Spleen (tissue), 11 donors: ENCODE data around the gene CAMK1D. TPM values are rescaled to one million over a fixed set of nuclear protein-coding genes. Genes with fewer than 3 reads are reported as not detected.

Experiments used
- DNase-seq: peaks from one replicate; pipeline ENCODE4 v3.0.0-alpha.2; 2020
- H3K27ac ChIP-seq, 8 donors: fragments of 200-600 bp; sonication (generic) in 7 of 8; 1 replicate in 4 of 8; 2 replicates in 4 of 8; pipeline versions ENCODE4 v1.5.0 to v1.8.0; 2016 to 2021; ENCODE audit warnings: inconsistent platforms in 4 of 8, mild to moderate bottlenecking in 4 of 8, moderate library complexity in 1 of 8
- H3K27me3 ChIP-seq, 7 donors: fragments of 200-600 bp; sonication (generic) in 6 of 7; replicated peaks in 1 of 7; 1 replicate in 4 of 7; 2 replicates in 3 of 7; pipeline versions ENCODE4 v1.5.0 to v1.8.0; 2016 to 2021; ENCODE audit warnings: inconsistent platforms in 3 of 7, mild to moderate bottlenecking in 1 of 7
- H3K36me3 ChIP-seq, 6 donors: fragments of 200-600 bp; sonication (generic) in 5 of 6; 1 replicate in 4 of 6; 2 replicates in 2 of 6; pipeline versions ENCODE4 v1.5.0 to v1.8.0; 2016 to 2021; ENCODE audit warnings: inconsistent platforms in 2 of 6
- H3K4me1 ChIP-seq, 6 donors: fragments of 200-600 bp; sonication (generic) in 5 of 6; 1 replicate in 3 of 6; 2 replicates in 3 of 6; pipeline versions ENCODE4 v1.5.0 to v1.8.0; 2016 to 2021; ENCODE audit warnings: inconsistent platforms in 3 of 6
- H3K4me3 ChIP-seq, 8 donors: fragments of 200-600 bp; sonication (generic) in 7 of 8; 1 replicate in 4 of 8; 2 replicates in 4 of 8; pipeline versions ENCODE4 v1.5.0 to v1.8.0; 2016 to 2021; ENCODE audit warnings: inconsistent platforms in 4 of 8, mild to moderate bottlenecking in 4 of 8, moderate library complexity in 2 of 8
- H3K9me3 ChIP-seq, 8 donors: fragments of 200-600 bp; sonication (generic) in 7 of 8; 1 replicate in 4 of 8; 2 replicates in 4 of 8; pipeline versions ENCODE4 v1.5.0 to v1.8.0; 2016 to 2021; ENCODE audit warnings: inconsistent platforms in 4 of 8
- CTCF ChIP-seq, 11 experiments: fragments of 200-600 bp in 7 of 11; fragments of 450-650 bp in 4 of 11; sonication (generic) in 4 of 11; IDR thresholded peaks in 8 of 11; conservative IDR thresholded peaks in 3 of 11; 1 replicate in 7 of 11; 2 replicates in 4 of 11; pipeline versions ENCODE4 v1.4.0 to v1.8.0; 2016 to 2021; ENCODE audit warnings: antibody characterized with exemption in 11 of 11, inconsistent platforms in 4 of 11, mild to moderate bottlenecking in 1 of 11
- POLR2A ChIP-seq, 3 donors: fragments of 450-650 bp; IDR thresholded peaks; one replicate each; pipeline ENCODE4 v1.5.1; 2017; ENCODE audit warnings: antibody characterized with exemption in 3 of 3, mild to moderate bottlenecking in 1 of 3
- POLR2AphosphoS5 ChIP-seq, 3 donors: sonication (generic); formaldehyde crosslinking; IDR thresholded peaks; one replicate each; pipeline ENCODE4 v1.5.1; 2017; ENCODE audit warnings: antibody characterized with exemption in 3 of 3
- WGBS, 5 donors: extraction: QIAGEN DNeasy Blood & Tissue Kit in 3 of 5; methylation state at CpG; one replicate each; pipeline versions ENCODE4 v1.1.5 to v1.1.7; 2013 to 2018; 5-methylcytosine and 5-hydroxymethylcytosine counted together
- intact Hi-C: fragments of 100-400 bp; cut with DNase I; formaldehyde crosslinking; loops from one replicate; pipeline ENCODE4 v1.15.0; 2023; ENCODE audit warnings: low total_unique reads
- polyA plus RNA-seq, 3 donors: library from polyadenylated mRNA; stranded (reverse); fragments of 200-250 nt; gene quantifications; one replicate each; pipeline ENCODE4 v1.2.1, GENCODE V29; 2013
- total RNA-seq, 7 donors: library from RNA; depleted of rRNA in 3 of 7; stranded (reverse); fragments of >200 nt in 3 of 7; fragmentation: NEBNext Ultra II Directional in 4 of 7; extraction: Animal tissue kit (Norgen Biotek cat#: 25700) in 4 of 7; gene quantifications; one replicate each; pipeline versions ENCODE4 v1.1.0 to v1.2.1, GENCODE V29; 2016 to 2021
- donor health status: healthy with polysubstance abuse.
- donor health status: DM: no; HTN: no; CAD: no; lungs with moderate emphysema.
- donor health status: DM: no; HTN: no; CAD: no.
- donor health status: Bipolar disorder and iron deficiency.
- donor health status: healthy.
- donor health status: DM: no; HTN: no; CAD: no.
- donor health status: DM: yes; HTN: yes; CAD: no.

Gene CAMK1D
- total and polyA plus RNA-seq, 10 donors: 6.8 to 34.5 (median 20.0) TPM

- 43 to 62% (median 55%) methylated on average over 2 of the region's 2 CpGs for WGBS, 5 donors
Observed at GRCh38 chr10:12719365-12719764, 370.0 kb downstream of the CAMK1D start.

GRCh38 chr10:12720217-12720981 is 371.1 kb downstream of the CAMK1D start:
- no peak for DNase-seq
- Histone ChIP-seq H3K9me3 (no peaks in the 10 kb centered on the region), H3K27ac (peak overlapping the region in 1 of 8 donors; percentile 38), H3K27me3 (no peaks in the 10 kb centered on the region), H3K4me1 (peaks cover 0 to 15% (median 0%) of the 10 kb centered on the region in 6 donors), H3K36me3 (peaks cover 0 to 10% (median 0%) of the 10 kb centered on the region in 6 donors), H3K4me3 (no peak overlapping the region)
- intact Hi-C loops: no loop called here
- TF ChIP-seq POLR2A (IDR thresholded peaks at IDR 0.05) (no peak), POLR2AphosphoS5 (IDR thresholded peaks at IDR 0.05) (no peak), CTCF (IDR thresholded peaks at IDR 0.05 in 8 of 11, conservative IDR thresholded peaks at IDR 0.05 in 3 of 11) (no peak)
- WGBS, 5 donors: 75 to 86% (median 81%) methylated on average over 9 of the region's 9 CpGs

More at GRCh38 chr10:12719365-12719764, 370.0 kb downstream of the CAMK1D start:
- TF ChIP-seq POLR2A (IDR thresholded peaks at IDR 0.05) (no peak), CTCF (IDR thresholded peaks at IDR 0.05 in 8 of 11, conservative IDR thresholded peaks at IDR 0.05 in 3 of 11) (no peak), POLR2AphosphoS5 (IDR thresholded peaks at IDR 0.05) (no peak)
- DNase-seq: no peak
- H3K4me3 ChIP-seq: no peak overlapping the region
- no peaks in the 10 kb centered on the region for H3K27me3 ChIP-seq
- no peaks in the 10 kb centered on the region for H3K9me3 ChIP-seq
- H3K27ac ChIP-seq: peak overlapping the region in 1 of 8 donors; percentile 38
- H3K36me3 ChIP-seq: peaks cover 0 to 10% (median 0%) of the 10 kb centered on the region in 6 donors
- H3K4me1 ChIP-seq: peaks cover 0 to 15% (median 0%) of the 10 kb centered on the region in 6 donors
- intact Hi-C loops: no loop called here

GRCh38 chr10:12721334-12721733 is 372.0 kb downstream of the CAMK1D start:
- Histone ChIP-seq H3K27me3 (no peaks in the 10 kb centered on the region), H3K4me1 (peaks cover 0 to 15% (median 0%) of the 10 kb centered on the region in 6 donors), H3K9me3 (no peaks in the 10 kb centered on the region), H3K36me3 (peaks cover 0 to 19% (median 0%) of the 10 kb centered on the region in 6 donors), H3K4me3 (no peak overlapping the region), H3K27ac (no peak overlapping the region)
- 89 to 96% (median 95%) methylated on average over 3 of the region's 3 CpGs for WGBS, 5 donors
- intact Hi-C loops: no loop called here
- no peak for TF ChIP-seq POLR2AphosphoS5 (IDR thresholded peaks at IDR 0.05)
- TF ChIP-seq POLR2A (IDR thresholded peaks at IDR 0.05): no peak
- TF ChIP-seq CTCF (IDR thresholded peaks at IDR 0.05 in 8 of 11, conservative IDR thresholded peaks at IDR 0.05 in 3 of 11): no peak
- no peak for DNase-seq

GRCh38 chr10:12723220-12723619 is 373.9 kb downstream of the CAMK1D start:
- 71 to 86% (median 76%) methylated on average over 4 of the region's 4 CpGs for WGBS, 5 donors
- peaks cover 0 to 25% (median 3%) of the 10 kb centered on the region in 6 donors for H3K36me3 ChIP-seq
- no peak overlapping the region for H3K4me3 ChIP-seq
- TF ChIP-seq POLR2AphosphoS5 (IDR thresholded peaks at IDR 0.05) (no peak), CTCF (IDR thresholded peaks at IDR 0.05 in 8 of 11, conservative IDR thresholded peaks at IDR 0.05 in 3 of 11) (no peak), POLR2A (IDR thresholded peaks at IDR 0.05) (no peak)
- H3K27me3 ChIP-seq: no peaks in the 10 kb centered on the region
- DNase-seq: no peak
- no peaks in the 10 kb centered on the region for H3K9me3 ChIP-seq
- H3K4me1 ChIP-seq: peaks cover 0 to 15% (median 0%) of the 10 kb centered on the region in 6 donors
- no peak overlapping the region for H3K27ac ChIP-seq
- intact Hi-C loops: no loop called here
